Measurements from ENCODE around the gene KCTD16. TPM values are rescaled to one million over a fixed set of nuclear protein-coding genes. Genes with fewer than 3 reads are reported as not detected.
A peak's percentile ranks its signal among the peaks of the same experiment; 100 is the strongest.

Gene KCTD16
- total and polyA plus RNA-seq, 8 donors = 0.18 to 0.73 (median 0.35) TPM

DNA sequence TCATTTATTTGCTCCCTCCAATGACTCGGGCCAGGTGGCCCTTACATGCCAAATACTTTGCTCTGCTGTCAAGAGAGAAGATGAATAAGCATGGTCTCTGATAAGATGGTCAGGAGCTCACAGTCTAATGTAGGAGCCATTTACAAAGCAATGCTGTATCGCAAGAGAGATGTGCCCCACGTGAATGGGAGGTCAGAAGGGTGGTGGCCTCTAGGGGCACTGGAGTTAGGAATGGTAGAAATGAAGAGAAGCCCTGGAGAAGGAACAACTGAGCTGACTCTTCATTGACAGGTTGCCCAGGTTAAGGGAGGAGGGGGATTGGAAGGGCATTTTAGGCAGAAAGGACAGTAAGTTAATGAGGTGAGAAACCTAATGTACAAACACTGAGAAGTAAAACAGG lies 286.5 kb downstream of the KCTD16 start:
- Histone ChIP-seq H3K36me3 (no peaks in the 10 kb centered on the region), H3K27me3 (no peaks in the 10 kb centered on the region), H3K9me3 (no peaks in the 10 kb centered on the region), H3K4me1 (no peaks in the 10 kb centered on the region), H3K27ac (no peak overlapping the region), H3K4me3 (no peak overlapping the region)
- ATAC-seq (no peak), DNase-seq (no peak)
- TF ChIP-seq, protein P1, sequence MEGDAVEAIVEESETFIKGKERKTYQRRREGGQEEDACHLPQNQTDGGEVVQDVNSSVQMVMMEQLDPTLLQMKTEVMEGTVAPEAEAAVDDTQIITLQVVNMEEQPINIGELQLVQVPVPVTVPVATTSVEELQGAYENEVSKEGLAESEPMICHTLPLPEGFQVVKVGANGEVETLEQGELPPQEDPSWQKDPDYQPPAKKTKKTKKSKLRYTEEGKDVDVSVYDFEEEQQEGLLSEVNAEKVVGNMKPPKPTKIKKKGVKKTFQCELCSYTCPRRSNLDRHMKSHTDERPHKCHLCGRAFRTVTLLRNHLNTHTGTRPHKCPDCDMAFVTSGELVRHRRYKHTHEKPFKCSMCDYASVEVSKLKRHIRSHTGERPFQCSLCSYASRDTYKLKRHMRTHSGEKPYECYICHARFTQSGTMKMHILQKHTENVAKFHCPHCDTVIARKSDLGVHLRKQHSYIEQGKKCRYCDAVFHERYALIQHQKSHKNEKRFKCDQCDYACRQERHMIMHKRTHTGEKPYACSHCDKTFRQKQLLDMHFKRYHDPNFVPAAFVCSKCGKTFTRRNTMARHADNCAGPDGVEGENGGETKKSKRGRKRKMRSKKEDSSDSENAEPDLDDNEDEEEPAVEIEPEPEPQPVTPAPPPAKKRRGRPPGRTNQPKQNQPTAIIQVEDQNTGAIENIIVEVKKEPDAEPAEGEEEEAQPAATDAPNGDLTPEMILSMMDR (IDR thresholded peaks at IDR 0.05) = no peak
- intact Hi-C loops (cut with DNase I) = no loop called here

DNA sequence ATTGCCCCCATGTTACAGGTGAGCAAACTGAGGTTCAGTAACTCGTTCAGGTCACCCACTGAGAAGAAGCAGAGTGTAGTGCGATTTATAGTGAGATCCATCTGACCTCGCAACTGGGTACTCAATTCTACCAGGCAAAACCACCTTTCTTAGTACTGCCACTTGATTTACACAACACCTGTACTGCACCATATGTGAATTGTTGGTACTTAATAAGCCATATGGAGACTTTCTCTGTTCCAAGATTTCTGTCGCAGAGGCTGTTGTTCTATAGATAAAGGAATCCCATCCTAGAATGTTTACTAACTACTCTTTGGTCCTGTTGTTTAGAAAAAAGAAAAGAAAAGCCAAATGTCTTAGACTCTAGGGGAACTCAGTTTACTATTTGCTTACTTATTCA lies 287.5 kb downstream of the KCTD16 start:
- no peaks in the 10 kb centered on the region for H3K36me3 ChIP-seq
- no peak overlapping the region for H3K4me3 ChIP-seq
- DNase-seq = no peak
- TF ChIP-seq, protein P1 (IDR thresholded peaks at IDR 0.05) = no peak
- H3K4me1 ChIP-seq = no peaks in the 10 kb centered on the region
- no peaks in the 10 kb centered on the region for H3K27me3 ChIP-seq
- no peak for ATAC-seq
- no peaks in the 10 kb centered on the region for H3K9me3 ChIP-seq
- no peak overlapping the region for H3K27ac ChIP-seq
- intact Hi-C loops (cut with DNase I) = no loop called here

DNA sequence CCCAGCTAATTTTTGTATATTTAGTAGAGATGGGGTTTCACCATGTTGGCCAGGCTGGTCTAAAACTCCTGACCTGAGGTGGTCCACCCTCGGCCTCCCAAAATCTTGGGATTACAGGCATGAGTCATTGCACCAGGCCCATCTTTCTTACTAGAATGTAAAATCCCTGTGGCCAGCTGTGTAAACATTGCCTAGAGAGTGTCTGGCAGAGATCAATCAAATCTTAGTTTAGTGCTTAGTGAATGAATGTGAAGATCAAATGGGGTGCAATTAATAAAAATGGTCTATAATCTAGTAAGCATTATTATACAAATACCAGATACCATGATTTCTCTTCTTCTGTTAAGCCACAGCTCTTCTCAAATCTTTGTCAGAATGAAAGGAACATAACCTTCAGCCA lies 289.9 kb downstream of the KCTD16 start:
- ATAC-seq = no peak
- TF ChIP-seq, protein P1 (IDR thresholded peaks at IDR 0.05) = no peak

DNA sequence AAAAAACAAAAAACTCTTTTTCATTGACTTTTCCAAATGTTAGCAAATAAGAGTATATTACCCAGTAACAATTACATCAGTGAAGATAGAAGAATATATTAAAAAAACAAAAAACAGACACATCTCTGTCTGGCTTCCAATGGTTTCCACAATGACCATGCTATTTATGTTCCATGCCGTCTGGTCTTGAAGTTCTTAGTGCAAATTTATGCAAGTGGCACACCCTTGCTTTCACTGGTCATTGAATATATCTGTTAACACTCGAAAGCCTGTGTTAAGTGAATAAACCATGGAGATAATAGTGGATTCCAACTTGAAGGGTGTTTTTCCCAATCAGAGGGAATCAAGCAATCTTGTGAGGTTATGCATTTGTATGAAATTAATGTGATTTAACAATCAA lies 291.9 kb downstream of the KCTD16 start:
- Histone ChIP-seq H3K27ac (no peak overlapping the region), H3K4me3 (no peak overlapping the region), H3K27me3 (no peaks in the 10 kb centered on the region), H3K36me3 (no peaks in the 10 kb centered on the region), H3K4me1 (no peaks in the 10 kb centered on the region), H3K9me3 (no peaks in the 10 kb centered on the region)
- ATAC-seq (no peak), DNase-seq (no peak)
- TF ChIP-seq, protein P1 (IDR thresholded peaks at IDR 0.05) = no peak
- intact Hi-C loops (cut with DNase I) = no loop called here

More for the DNA sequence above, 289.9 kb downstream of the KCTD16 start:
- H3K4me3 ChIP-seq = no peak overlapping the region
- intact Hi-C loops (cut with DNase I) = no loop called here
- DNase-seq = no peak
- no peak overlapping the region for H3K27ac ChIP-seq
- no peaks in the 10 kb centered on the region for H3K4me1 ChIP-seq
- H3K27me3 ChIP-seq = no peaks in the 10 kb centered on the region
- H3K36me3 ChIP-seq = no peaks in the 10 kb centered on the region
- H3K9me3 ChIP-seq = no peaks in the 10 kb centered on the region

DNA sequence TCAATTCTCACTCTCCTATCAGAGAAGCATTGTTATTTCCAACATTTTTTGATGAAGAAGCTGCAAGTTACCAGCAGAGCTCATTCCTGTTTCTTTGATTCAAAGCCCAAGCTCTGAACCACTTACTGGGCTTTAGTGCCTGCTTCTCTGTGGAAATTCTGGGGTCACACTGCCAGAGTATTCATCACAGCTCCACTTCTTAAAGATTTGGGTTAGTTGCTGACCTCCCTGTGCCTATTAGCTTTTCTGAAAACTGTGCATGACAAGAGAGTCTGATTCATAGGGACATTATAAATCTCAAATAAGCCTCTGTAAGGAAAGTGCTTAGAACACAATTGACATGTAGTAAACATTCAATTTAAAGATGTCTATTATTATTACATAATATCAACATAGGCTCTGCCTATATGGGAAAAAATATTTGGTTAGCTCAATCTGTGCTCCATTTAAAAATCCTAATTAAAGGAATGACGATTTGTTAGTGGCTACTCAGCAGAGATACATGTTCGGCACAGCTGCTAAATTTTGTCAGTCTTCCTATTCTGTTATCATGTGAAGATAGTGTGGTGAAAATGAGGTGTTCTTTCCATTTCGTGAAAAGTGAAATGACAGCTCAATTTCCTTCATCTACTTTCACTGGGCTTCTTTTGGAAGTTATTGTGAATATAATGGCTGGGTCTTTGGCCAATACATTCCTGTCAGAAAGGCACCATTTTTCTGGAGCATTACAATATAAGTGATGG lies 293.0 kb downstream of the KCTD16 start:
- H3K9me3 ChIP-seq = no peaks in the 10 kb centered on the region
- ATAC-seq (no peak), DNase-seq (peak in 2 of 4 donors; percentile 67 to 70)
- intact Hi-C loops (cut with DNase I) = no loop called here
- H3K4me3 ChIP-seq = no peak overlapping the region
- no peaks in the 10 kb centered on the region for H3K4me1 ChIP-seq
- H3K27ac ChIP-seq = no peak overlapping the region
- H3K36me3 ChIP-seq = no peaks in the 10 kb centered on the region
- H3K27me3 ChIP-seq = no peaks in the 10 kb centered on the region
- TF ChIP-seq, protein P1 (IDR thresholded peaks at IDR 0.05) = no peak
